TTC549 (cell line): ENCODE measurements around the gene SLFN5.
"Not testable (repeated sequence)": the region's sequence is repeated elsewhere in the genome, so short reads cannot be mapped to it uniquely, and the experiment has no call there.

Experiments used
- FAIRE-seq: peaks from 2 replicates; lab custom pipeline; 2012; peaks lifted over from hg19 to GRCh38; lab: Jason Lieb, UNC

SLFN5 gene

DNA sequence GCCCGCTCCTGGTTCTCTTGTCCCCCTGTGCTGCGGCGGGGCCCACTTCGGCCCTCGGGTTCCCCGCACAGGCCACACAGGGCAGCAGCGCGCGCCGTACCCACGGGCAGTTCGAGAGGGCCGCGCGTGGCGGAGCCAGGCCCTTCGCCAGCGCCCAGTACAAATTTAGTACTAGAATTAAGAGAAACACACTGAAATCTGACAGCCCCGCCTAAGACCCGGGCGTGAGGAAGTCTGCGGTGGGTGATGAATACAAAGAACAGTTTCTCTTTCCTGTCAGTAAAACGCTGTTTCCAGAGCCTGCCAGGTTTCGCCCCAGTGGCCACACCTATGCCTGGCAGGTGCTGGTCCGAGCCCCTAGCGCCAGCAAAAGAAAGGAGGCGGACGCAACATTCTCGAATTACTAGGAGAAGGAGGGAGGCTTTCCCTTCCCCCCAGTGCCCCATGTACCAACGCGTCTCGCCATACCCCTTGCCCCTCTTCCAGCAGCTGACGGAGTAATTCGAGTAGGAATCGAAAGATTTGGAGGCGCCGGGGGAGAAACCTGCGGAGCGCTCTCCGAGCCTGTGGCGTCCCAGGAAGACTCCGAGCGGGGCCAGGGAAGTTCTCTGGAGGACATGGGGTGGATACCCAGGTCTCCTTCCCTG is 591 bp upstream of the SLFN5 start:
- no peak for FAIRE-seq

DNA sequence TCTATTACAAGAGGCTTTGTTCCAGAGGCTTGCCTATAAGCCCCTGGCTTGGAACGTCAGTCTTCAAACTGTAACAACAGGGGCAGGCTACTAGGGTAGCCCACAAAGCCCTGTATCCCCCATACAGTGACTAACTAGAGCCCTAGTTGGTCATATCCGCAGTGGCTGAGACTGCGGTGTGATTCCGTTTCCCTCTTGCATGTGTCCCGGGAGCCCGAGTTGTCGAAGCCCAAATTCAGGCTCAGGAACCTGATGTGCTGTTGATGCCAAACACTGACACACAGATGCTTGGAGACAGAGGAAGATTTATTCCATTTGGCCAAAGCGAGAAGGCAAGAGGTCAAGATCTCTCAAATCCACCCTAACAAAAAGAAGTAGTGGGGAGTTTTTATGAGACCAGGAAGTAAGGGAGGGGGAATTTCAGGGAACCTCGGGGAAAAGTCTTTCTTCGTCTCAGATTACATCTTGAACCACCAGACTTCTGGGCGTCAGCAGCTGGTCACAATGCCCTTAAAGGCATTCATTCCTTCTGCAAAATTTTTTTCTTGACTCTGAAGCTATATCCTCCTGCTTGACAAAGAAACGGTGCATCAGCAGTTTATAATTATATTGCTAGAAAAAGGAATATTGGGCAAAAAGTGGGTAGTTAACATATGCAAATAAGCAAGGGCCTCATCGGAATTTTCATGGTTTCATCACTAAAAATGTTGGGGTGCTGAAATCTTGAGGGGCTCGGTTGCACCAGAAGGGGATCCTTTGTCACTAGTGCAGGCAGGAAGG is 879 bp downstream of the SLFN5 start:
- no peak for FAIRE-seq

DNA sequence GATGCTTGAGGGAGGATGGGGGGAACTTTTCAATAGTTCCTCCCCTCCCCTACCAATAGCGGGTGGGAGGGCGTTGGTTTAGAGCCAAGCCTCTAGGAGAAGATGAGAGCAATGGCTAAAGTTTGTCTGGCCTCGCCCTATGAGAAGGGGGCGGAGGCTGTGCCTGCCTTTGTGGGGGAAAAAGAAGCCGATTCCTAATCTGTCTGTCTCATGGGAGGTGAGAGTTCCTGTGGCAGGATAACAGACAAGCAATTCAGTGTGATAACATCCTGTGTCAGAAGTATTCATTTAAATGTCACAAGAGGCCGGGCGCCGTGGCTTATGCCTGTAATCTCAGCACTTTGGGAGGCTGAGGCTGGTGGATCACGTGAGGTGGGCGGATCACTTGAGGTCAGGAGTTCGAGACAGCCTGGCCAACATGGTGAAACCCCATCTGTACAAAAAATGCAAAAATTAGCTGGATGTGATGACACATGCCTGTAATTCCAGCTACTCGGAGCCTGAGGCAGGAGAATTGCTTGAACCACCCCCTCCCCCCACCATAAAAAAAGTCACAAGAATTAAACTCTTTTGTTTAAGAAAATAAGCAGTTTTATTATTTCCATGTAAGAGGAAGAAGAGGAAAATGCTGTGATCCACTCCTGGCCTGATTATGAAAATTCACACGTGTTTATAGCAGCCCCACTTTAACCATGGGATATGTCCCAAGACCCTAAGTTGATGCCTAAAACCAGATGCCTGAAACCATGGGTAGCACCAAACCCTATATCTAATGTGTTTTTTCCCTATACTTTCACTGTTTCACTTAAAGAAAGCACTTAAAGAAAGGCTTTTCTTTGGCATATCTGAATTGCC is 1.7 kb downstream of the SLFN5 start:
- FAIRE-seq, result no peak

DNA sequence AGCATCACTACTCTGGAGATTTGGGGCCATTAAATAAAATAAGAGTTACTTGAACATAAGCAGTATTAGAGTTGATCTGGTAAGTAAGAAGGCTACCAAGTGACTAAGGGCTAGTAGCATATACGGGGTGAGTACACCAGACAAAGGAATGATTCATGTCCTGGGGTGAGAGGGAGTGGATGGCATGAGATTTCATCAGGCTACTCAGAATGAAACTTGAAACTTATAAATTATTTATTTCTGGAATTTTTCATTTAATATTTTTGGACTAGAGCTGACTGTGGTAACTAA is 2.3 kb downstream of the SLFN5 start:
- no peak for FAIRE-seq

DNA sequence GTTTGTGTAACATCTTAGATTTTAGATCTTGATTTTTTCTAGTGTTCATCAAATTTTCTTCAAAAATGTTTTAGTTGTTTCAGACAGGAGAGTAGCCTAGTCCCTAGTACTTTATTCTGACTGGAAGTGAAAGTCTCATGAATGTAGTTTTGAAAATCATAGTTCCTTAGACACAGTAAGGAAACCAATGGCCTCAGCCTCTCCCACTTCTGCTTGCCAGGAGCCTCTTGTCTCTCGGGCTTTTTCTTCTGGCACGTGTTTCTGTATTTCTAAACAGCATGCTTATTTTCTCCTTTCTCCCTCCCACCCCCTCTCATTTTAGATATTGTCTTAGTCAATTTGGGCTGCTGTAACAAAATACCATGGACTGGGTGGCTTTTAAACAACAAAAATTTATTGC is 9.8 kb downstream of the SLFN5 start:
- no peak for FAIRE-seq

DNA sequence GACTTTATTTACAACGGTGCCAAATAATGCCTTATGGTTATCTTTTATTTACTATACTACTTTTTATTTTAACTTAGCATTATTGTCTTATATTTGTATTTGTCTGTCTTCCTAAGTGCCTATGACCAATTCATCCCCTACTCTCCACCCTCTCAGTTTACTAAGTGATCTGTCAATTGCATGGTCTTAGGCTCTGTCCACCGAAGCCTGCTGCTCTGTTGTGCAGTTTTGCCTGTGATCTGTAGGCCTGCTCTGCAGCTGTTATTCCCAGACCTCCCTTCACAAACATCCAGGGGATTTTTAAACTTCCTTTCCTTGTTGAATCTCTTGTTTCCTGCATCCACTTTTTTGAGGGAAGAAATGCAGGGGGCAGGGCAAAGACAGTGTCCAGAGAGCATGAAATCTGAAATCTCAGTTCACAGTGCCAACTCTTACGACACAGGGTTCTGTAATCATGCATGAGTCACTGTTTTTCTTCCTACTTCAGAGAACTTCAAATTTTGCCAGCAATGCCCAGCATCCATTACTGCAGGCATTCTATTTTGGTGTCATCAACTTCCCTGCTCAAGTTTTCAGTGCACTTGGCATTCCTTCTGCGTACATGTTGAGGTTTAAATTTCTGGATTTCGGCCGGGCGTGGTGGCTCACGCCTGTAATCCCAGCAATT is 11.4 kb downstream of the SLFN5 start:
- FAIRE-seq, result no peak

DNA sequence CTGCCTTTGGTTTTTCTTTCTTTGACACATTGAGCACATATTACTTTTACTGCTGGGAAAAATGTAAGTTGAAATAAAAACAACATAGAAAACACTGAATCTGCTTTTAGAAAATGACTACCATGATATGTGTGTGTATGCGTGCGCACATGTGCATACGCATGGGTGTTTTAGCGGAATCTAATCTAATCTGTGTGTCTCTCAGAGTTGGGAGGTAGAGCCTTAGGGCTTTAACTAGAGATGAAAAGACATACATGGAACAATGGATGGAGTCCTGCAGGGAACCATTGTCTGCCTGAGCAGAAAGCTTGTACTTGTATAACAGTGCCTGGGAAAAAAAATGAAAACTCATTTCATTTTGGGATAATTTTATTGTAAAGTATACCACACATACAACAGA is 12.4 kb downstream of the SLFN5 start:
- no peak for FAIRE-seq

DNA sequence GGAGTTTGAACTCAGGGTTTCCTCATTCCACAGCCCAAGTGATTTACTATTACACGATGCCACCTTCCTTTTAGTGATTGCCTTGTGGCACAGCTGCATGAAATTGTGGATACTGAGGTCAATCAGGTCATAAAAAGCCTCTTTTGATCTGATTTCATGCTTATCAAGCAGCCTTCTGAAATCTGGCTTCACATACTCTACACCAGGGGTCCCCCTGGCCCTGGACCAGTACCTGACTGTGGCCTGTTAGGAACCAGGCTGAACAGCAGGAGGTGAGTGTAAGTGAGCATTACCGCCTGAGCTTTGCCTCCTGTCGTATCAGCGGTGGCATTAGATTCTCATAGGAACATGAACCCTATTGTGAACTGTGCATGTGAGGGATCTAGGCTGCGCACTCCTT is 13.8 kb downstream of the SLFN5 start:
- no peak for FAIRE-seq

DNA sequence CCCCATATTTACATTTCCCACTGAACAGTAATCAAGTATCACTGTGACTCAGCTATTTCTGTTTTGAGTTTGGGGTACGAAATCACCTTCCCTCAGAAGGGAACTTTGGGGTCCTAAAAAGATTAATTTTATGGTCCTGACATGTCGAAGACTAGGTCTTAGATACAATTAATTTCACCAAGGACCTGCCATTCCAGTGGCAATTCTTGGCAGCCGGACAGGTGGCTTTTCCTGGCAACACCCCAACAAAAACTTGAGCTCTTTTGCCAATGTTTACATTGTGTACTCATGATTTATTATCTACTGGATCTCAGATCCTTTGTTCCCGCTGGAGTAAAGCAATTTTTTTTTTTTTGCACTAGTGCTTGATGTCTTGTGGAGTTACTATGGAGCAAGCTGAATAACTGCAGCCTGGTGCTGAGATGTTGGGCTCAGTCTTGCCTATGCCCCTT is 14.4 kb downstream of the SLFN5 start:
- FAIRE-seq, result no peak

DNA sequence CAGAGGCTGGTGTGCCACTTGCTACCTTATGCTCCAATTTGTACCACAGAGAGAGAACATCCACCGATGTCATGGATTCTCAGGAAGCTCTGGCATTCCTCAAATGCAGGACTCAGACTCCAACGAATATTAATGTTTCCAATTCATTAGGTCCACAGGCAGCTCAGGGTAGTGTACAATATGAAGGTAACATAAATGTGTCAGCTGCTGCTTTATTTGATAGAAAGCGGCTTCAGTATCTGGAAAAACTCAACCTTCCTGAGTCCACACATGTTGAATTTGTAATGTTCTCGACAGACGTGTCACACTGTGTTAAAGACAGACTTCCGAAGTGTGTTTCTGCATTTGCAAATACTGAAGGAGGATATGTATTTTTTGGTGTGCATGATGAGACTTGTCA is 16.1 kb downstream of the SLFN5 start:
- FAIRE-seq, result no peak

DNA sequence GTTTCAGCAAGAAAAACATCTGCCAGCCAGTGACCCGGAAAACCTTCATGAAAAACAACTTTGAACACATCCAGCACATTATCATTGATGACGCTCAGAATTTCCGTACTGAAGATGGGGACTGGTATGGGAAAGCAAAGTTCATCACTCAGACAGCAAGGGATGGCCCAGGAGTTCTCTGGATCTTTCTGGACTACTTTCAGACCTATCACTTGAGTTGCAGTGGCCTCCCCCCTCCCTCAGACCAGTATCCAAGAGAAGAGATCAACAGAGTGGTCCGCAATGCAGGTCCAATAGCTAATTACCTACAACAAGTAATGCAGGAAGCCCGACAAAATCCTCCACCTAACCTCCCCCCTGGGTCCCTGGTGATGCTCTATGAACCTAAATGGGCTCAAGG is 22.2 kb downstream of the SLFN5 start:
- no peak for FAIRE-seq

DNA sequence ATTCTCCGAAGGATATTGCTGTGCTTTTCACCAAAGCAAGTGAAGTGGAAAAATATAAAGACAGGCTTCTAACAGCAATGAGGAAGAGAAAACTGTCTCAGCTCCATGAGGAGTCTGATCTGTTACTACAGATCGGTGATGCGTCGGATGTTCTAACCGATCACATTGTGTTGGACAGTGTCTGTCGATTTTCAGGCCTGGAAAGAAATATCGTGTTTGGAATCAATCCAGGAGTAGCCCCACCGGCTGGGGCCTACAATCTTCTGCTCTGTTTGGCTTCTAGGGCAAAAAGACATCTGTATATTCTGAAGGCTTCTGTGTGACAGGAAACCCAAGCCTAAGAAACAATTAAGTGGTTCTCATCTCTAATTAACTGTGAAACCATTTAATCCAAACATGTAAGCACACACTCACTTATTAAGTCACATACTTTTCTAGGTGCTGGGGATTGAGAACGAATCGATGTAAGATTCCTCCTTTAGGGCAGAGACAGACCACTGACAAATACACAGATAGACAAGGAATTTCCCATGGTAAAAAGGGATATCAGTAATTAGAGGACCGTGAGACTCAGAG is 22.8 kb downstream of the SLFN5 start:
- no peak for FAIRE-seq

DNA sequence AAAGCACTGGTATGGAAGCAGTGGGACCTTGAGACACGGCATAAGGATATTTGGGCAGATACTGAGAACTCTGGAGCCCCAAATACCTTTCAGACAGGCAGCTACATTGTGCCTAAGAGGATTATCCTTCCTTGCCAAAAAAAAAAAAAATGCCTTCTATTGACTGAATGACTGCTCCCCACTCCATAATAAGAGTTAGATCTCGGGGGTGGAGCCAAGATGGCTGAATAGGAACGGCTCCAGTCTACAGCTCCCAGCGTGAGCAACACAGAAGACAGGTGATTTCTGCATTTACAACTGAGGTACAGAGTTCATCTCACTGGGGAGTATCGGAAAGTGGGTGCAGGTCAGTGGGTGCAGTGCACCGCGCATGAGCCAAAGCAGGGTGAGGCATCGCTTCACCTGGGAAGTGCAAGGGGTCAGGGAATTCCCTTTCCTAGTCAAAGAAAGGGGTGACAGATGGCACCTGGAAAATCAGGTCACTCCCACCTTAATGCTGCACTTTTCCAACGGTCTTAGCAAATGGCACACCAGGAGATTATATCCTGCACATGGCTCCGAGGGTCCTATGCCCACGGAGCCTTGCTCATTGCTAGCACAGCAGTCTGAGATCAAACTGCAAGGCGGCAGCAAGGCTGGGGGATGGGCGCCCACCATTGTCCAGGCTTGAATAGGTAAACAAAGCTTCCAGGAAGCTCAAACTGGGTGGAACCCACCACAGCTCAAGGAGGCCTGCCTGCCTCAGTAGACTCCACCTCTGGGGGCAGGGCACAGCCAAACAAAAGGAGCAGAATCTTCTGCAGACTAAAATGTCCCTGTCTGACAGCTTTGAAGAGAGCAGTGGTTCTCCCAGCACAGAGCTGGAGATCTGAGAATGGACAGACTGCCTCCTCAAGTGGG is 31.5 kb downstream of the SLFN5 start:
- FAIRE-seq, result not testable (repeated sequence)

DNA sequence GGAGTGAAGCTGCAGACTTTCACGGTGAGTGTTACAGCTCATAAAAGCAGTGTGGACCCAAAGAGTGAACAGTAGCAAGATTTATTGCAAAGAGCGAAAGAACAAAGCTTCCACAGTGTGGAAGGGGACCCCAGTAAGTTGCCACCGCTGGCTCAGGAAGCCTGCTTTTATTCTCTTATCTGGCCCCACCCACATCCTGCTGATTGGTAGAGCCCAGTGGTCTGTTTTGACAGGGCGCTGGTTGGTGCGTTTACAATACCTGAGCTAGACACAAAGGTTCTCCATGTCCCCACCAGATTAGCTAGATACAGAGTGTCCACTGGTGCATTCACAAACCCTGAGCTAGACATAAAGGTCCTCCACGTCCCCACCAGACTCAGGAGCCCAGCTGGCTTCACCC is 35.6 kb downstream of the SLFN5 start:
- FAIRE-seq, result not testable (repeated sequence)

DNA sequence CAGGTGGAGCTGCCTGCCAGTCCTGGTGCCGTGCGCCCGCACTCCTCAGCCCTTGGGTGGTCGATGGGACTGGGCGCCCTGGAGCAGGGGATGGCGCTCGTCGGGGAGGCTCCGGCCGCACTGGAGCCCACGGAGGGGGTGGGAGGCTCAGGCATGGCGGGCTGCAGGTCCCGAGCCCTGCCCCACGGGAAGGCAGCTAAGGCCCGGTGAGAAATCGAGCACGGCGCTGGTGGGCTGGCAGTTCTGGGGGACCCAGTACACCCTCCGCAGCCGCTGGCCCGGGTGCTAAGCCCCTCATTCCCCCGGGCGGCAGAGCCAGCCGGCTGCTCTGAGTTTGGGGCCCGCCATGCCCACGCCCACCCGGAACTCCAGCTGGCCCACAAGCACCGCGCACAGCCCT is 36.0 kb downstream of the SLFN5 start:
- FAIRE-seq, result not testable (repeated sequence)

DNA sequence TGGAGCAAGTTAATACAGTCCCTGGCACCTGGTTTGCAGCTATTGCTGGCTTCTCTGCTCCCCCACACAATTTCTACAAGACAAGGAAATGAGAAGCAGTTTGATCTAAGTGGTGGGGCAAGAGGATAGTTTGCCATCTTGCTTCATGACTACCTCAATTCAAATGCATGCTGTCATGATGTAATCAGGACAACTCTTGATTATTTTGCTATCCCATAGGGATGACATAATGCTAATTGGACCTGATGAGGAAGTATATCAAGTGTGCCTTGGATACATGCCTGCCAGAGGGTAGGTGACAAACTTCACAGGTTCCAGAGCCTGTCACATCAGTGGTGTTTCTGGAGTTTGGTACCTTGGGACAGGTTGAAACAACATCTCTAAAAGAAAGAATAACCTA is 40.9 kb downstream of the SLFN5 start:
- FAIRE-seq, result no peak

DNA sequence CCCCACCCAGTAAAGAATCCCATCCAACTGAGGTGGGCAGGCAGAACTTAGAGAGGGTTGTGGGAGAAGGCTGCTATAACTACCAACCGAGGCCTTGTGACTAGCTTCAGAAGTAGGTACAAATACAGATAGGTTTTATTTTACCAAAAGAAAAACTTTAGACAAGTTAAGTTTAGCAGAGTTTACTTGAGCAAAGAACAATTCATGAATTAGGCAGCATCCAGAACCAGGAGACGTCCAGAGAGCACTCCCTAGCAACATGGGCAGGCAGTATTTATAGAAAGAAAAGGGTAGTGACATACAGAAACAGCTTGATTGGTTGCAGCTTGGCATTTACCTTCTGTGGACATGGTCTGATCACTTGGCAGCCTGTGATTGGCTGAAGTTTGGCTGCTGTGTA is 42.1 kb downstream of the SLFN5 start:
- no peak for FAIRE-seq

DNA sequence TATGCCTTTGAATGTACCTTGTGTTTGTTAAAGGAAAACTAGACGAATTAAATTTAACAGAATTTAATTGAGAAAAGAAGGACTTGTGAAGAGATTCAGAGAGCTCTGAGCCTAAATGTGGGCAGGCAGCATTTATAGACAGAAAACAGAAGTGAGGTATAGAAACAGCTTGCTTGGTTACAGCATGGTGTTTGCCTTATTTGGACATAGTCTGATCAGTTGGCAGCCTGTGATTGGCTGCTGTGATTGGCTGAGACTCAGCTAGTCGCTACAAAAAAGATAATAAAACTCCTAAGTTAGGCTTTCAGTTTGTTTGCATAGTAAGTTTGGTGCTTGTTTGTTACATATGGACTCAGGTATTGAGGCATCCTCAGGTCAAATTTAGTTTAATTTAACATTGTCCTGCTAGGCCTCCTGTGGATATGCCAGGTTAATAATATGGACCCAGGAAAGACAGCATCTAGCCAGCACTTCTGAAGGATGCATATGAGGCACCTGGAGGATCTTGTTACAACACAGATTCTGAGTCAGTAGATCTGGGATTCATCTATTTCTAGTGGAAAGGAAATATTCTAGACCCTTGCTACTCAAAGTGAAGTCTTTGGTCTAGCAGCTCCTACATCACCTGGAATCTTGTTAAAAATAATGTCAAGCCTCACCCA is 43.4 kb downstream of the SLFN5 start:
- no peak for FAIRE-seq

DNA sequence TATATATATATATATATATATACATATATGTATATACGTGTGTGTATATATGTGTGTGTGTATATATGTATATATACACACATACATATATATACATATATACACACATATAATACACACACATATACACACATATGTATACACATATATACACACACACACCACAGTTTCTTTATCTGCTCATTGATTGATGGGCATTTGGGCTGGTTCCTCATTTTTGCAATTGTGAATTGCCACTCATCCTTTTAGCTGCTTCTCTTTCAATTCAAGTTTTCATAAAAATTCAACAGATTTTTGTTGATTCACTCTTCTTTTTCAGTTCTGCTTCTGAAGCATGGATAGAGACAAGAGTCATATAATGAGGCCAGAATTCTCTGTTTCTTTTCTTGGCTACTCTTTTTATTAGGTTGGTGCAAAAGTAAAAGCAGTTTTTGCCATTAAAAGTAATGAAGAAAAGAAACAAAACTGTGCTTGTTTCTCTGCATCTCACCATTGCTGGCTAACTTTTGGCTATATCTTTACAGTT is 44.5 kb downstream of the SLFN5 start:
- FAIRE-seq, result no peak

DNA sequence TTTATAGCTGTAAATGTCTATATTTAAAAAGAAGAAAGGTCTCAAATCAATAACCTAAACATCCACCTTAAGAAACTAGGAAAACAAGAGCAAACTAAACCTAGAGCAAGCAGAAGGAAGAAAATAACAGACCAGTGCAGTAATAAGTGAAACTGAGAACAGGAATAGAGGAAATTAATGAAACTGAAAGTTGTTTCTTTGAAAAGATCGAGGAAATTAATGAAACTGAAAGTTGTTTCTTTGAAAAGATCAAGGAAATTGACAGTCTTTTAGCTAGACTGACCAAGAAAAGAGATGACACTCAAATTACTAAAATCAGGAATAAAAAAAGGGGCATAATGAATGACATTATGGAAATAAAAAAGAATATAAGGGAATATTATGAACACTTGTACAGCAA is 46.4 kb downstream of the SLFN5 start:
- no peak for FAIRE-seq

DNA sequence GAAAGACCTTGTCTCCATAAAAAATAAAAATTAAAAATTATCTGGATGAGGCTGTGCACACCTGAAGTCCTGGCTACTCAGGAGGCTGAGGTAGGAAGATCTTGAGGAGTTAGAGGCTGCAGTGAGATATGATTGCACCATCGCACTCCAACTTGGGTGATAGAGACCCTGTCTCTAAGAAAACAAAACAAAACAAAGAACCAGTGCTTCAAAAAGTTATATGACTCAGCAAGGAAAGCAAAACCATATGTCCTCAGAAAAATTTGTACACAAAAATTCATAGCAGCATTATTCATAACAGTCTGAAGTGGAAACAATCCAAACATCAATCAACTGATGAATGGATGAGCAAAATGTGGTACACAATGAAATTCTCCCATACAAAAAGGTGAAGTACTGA is 48.9 kb downstream of the SLFN5 start:
- no peak for FAIRE-seq
